ENCODE measurements around the gene ERICH6B. TPM values are rescaled to one million over a fixed set of nuclear protein-coding genes. Genes with fewer than 3 reads are reported as not detected.
"Not testable (repeated sequence)": the region's sequence is repeated elsewhere in the genome, so short reads cannot be mapped to it uniquely, and the experiment has no call there.

Gene ERICH6B
- not detected for total RNA-seq
- long read RNA-seq: 0 reads

- WGBS (ENCODE audit: insufficient coverage, low coverage, low lambda C conversion rate, missing lambda C conversion rate): 21% methylated on average over 8 of the region's 27 CpGs
- Histone ChIP-seq H3K9me3 (no peaks in the 10 kb centered on the region), H3K4me1 (no peaks in the 10 kb centered on the region), H3K27ac (no peak within 1 kb of the TSS), H3K36me3 (no peaks in the 10 kb centered on the region), H3K27me3 (no peaks in the 10 kb centered on the region), H3K4me3 (no peak within 1 kb of the TSS)
- DNase-seq (no peak), ATAC-seq (peak in 3 of 4 donors; percentile 11 to 51 (median 30))
- intact Hi-C loops (cut with DNase I): no loop called here
- TF ChIP-seq CTCF (IDR thresholded peaks at IDR 0.05): no peak
- no peak for TF ChIP-seq POLR2A (IDR thresholded peaks at IDR 0.05)
Measured at GRCh38 chr13:45615501-45616101, at the start of gene ERICH6B. ERICH6B (minus strand) TSS chr13:45615739; CDS start chr13:45597005, 18,734 bp downstream.

GRCh38 chr13:45662903-45663302 is 47.4 kb upstream of the ERICH6B start:
- DNase-seq; H3K9me3 ChIP-seq; ATAC-seq; H3K4me3 ChIP-seq; H3K27ac ChIP-seq; intact Hi-C loops (cut with DNase I); H3K27me3 ChIP-seq; H3K4me1 ChIP-seq; H3K36me3 ChIP-seq: not testable (repeated sequence)
- 100% methylated on average over 1 of the region's 1 CpG for WGBS (ENCODE audit: insufficient coverage, low coverage, low lambda C conversion rate, missing lambda C conversion rate)

GRCh38 chr13:45662162-45662561 is 46.6 kb upstream of the ERICH6B start:
- no peak for DNase-seq
- no peaks in the 10 kb centered on the region for H3K4me1 ChIP-seq
- 55% methylated on average over 1 of the region's 1 CpG for WGBS (ENCODE audit: insufficient coverage, low coverage, low lambda C conversion rate, missing lambda C conversion rate)
- no peak for ATAC-seq
- no peak overlapping the region for H3K27ac ChIP-seq
- no peak overlapping the region for H3K4me3 ChIP-seq
- no peaks in the 10 kb centered on the region for H3K9me3 ChIP-seq
- intact Hi-C loops (cut with DNase I): no loop called here
- no peak for TF ChIP-seq CTCF (IDR thresholded peaks at IDR 0.05)
- TF ChIP-seq POLR2A (IDR thresholded peaks at IDR 0.05): no peak
- H3K36me3 ChIP-seq: no peaks in the 10 kb centered on the region
- H3K27me3 ChIP-seq: no peaks in the 10 kb centered on the region

- H3K4me1 ChIP-seq; intact Hi-C loops (cut with DNase I); H3K9me3 ChIP-seq; H3K27ac ChIP-seq; H3K27me3 ChIP-seq; H3K4me3 ChIP-seq; DNase-seq; ATAC-seq; H3K36me3 ChIP-seq: not testable (repeated sequence)
- 21% methylated on average over 1 of the region's 1 CpG for WGBS (ENCODE audit: insufficient coverage, low coverage, low lambda C conversion rate, missing lambda C conversion rate)
Measured at GRCh38 chr13:45660458-45660857, 44.9 kb upstream of the ERICH6B start.

- Histone ChIP-seq H3K27me3 (no peaks in the 10 kb centered on the region), H3K36me3 (no peaks in the 10 kb centered on the region), H3K4me1 (no peaks in the 10 kb centered on the region), H3K27ac (no peak overlapping the region), H3K4me3 (no peak overlapping the region), H3K9me3 (no peaks in the 10 kb centered on the region)
- no peak for TF ChIP-seq CTCF (IDR thresholded peaks at IDR 0.05)
- no peak for TF ChIP-seq POLR2A (IDR thresholded peaks at IDR 0.05)
- ATAC-seq: no peak
- no peak for DNase-seq
- intact Hi-C loops (cut with DNase I): no loop called here
- WGBS (ENCODE audit: insufficient coverage, low coverage, low lambda C conversion rate, missing lambda C conversion rate): 61% methylated on average over 3 of the region's 3 CpGs
Measured at GRCh38 chr13:45659536-45659935, 44.0 kb upstream of the ERICH6B start.
